ENCODE measurements around the gene ELMO1. TPM values are rescaled to one million over a fixed set of nuclear protein-coding genes. Genes with fewer than 3 reads are reported as not detected.

The ELMO1 gene
- total RNA-seq, 4 donors from 2014 or later, result 31.1 to 42.9 (median 38.7) TPM

GRCh38 chr7:37411444-37412034 is 37.1 kb downstream of the ELMO1 start:
- Histone ChIP-seq H3K9me3 (no peaks in the 10 kb centered on the region), H3K36me3 (no peaks in the 10 kb centered on the region), H3K4me1 (peaks cover 0 to 22% (median 12%) of the 10 kb centered on the region in 4 donors), H3K27me3 (no peaks in the 10 kb centered on the region), H3K4me3 (no peak overlapping the region), H3K27ac (replicated peaks in 1 of 4) (no peak overlapping the region)
- no peak for DNase-seq (ENCODE audit: extremely low spot score)
- intact Hi-C loops (cut with DNase I), result no loop called here
- TF ChIP-seq POLR2A (IDR thresholded peaks at IDR 0.05; ENCODE audit: low read depth), result no peak
- TF ChIP-seq CTCF (IDR thresholded peaks at IDR 0.05), result no peak
- TF ChIP-seq EP300 (IDR thresholded peaks at IDR 0.05), result no peak
- no peak for TF ChIP-seq POLR2AphosphoS5 (IDR thresholded peaks at IDR 0.05)
- WGBS, result 67% methylated on average over 4 of the region's 4 CpGs

GRCh38 chr7:37410305-37411229 is 38.1 kb downstream of the ELMO1 start:
- intact Hi-C loops (cut with DNase I), result no loop called here
- TF ChIP-seq CTCF (IDR thresholded peaks at IDR 0.05) (no peak), EP300 (IDR thresholded peaks at IDR 0.05) (no peak), POLR2AphosphoS5 (IDR thresholded peaks at IDR 0.05) (no peak), POLR2A (IDR thresholded peaks at IDR 0.05; ENCODE audit: low read depth) (no peak)

GRCh38 chr7:37409461-37409860 is 39.2 kb downstream of the ELMO1 start:
- 14% methylated on average over 2 of the region's 2 CpGs for WGBS
- H3K9me3 ChIP-seq, result no peaks in the 10 kb centered on the region
- intact Hi-C loops (cut with DNase I), result no loop called here
- no peaks in the 10 kb centered on the region for H3K36me3 ChIP-seq
- DNase-seq (ENCODE audit: extremely low spot score), result no peak
- H3K27me3 ChIP-seq, result no peaks in the 10 kb centered on the region
- peaks cover 15 to 38% (median 22%) of the 10 kb centered on the region in 4 donors for H3K4me1 ChIP-seq
- no peak overlapping the region for H3K4me3 ChIP-seq
- peak overlapping the region in 1 of 4 donors; percentile 13 for H3K27ac ChIP-seq (replicated peaks in 1 of 4)
- TF ChIP-seq POLR2AphosphoS5 (IDR thresholded peaks at IDR 0.05), result no peak
- TF ChIP-seq CTCF (IDR thresholded peaks at IDR 0.05), result no peak
- TF ChIP-seq EP300 (IDR thresholded peaks at IDR 0.05), result no peak
- TF ChIP-seq POLR2A (IDR thresholded peaks at IDR 0.05; ENCODE audit: low read depth), result no peak

More at GRCh38 chr7:37410305-37411229, 38.1 kb downstream of the ELMO1 start:
- WGBS, result 24% methylated on average over 1 of the region's 1 CpG
- Histone ChIP-seq H3K4me3 (no peak overlapping the region), H3K4me1 (peaks cover 4 to 27% (median 18%) of the 10 kb centered on the region in 4 donors), H3K27ac (replicated peaks in 1 of 4) (no peak overlapping the region), H3K36me3 (no peaks in the 10 kb centered on the region), H3K9me3 (no peaks in the 10 kb centered on the region), H3K27me3 (no peaks in the 10 kb centered on the region)
- no peak for DNase-seq (ENCODE audit: extremely low spot score)

GRCh38 chr7:37408291-37409228 is 40.1 kb downstream of the ELMO1 start:
- WGBS, result 51% methylated on average over 13 of the region's 13 CpGs
- Histone ChIP-seq H3K27me3 (no peaks in the 10 kb centered on the region), H3K4me3 (no peak overlapping the region), H3K9me3 (no peaks in the 10 kb centered on the region), H3K36me3 (no peaks in the 10 kb centered on the region), H3K27ac (replicated peaks in 1 of 4) (no peak overlapping the region), H3K4me1 (peaks cover 16 to 38% (median 22%) of the 10 kb centered on the region in 4 donors)
- TF ChIP-seq POLR2A (IDR thresholded peaks at IDR 0.05; ENCODE audit: low read depth), result no peak
- TF ChIP-seq EP300 (IDR thresholded peaks at IDR 0.05), result no peak
- no peak for TF ChIP-seq CTCF (IDR thresholded peaks at IDR 0.05)
- DNase-seq (ENCODE audit: extremely low spot score), result no peak
- intact Hi-C loops (cut with DNase I), result no loop called here
